Activated naive CD4-positive, alpha-beta T cell (primary cell): ENCODE data around the gene SORBS2.

Experiments used
- DNase-seq, 4 experiments: peaks; one replicate each; lab custom pipeline; 2025; lab: John Stamatoyannopoulos, UW

The SORBS2 gene

GRCh38 chr4:185671066-185671465 lies 140.9 kb downstream of the SORBS2 start:
- no peak for DNase-seq

DNA sequence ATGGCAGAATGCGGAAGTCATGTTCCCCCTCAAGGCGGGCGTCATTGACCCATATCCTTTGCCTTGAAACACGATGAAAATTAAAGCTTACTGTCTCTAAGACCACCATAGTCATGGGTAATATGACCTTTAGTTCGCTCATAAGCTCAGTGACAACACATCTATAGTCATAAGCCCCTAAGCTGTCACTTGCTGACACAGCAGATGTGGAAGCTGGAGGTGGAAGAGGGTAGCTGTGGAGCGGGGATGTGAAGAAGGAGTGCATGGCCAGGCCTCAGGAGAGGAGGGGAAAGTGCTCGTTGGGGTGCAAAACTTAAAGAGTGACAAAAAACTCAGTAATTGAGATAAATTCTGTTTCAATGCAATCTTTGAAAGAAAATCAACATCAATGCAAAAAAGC lies 142.7 kb downstream of the SORBS2 start:
- no peak for DNase-seq

- no peak for DNase-seq
These were observed 145.8 kb downstream of the SORBS2 start for GRCh38 chr4:185666156-185666555.

DNA sequence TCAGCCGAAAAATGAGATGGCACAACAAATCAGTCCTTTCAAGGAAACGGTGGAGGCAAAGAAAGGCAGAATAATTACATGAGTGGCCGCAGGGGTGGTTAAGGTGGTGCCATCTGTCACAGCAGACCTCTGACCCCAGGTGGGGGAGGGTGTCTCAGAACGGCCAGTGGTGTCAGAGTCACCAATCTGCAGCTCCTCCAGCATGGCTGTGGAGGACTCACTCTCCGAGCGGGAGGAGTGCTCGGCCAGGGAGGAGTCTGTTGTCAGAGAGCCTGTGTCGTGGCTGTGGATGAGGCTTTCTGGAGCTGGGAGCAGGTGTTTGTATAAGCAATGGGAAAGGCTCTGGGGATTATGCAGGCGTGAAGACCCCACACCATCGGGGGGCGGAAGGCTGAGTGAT lies 146.3 kb downstream of the SORBS2 start:
- DNase-seq = no peak

DNA sequence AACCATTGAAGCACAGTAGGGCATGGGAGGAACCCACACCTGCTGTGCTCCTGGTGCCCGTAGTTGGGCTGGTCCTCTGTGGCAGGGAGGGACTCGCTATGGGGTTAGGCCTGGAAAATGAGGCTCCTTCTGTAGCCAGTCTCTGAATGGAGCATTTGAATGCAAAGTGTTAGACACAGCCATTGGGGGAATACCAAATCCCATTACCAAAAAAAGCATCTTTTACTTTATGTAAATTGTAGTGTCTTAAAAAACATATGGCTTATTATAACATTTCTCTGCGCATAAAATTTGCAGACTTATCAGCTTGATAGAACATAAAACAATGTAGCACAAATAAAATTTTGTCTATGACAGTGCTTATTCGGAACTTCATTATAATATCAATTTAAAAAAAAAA lies 147.5 kb downstream of the SORBS2 start:
- no peak for DNase-seq

DNA sequence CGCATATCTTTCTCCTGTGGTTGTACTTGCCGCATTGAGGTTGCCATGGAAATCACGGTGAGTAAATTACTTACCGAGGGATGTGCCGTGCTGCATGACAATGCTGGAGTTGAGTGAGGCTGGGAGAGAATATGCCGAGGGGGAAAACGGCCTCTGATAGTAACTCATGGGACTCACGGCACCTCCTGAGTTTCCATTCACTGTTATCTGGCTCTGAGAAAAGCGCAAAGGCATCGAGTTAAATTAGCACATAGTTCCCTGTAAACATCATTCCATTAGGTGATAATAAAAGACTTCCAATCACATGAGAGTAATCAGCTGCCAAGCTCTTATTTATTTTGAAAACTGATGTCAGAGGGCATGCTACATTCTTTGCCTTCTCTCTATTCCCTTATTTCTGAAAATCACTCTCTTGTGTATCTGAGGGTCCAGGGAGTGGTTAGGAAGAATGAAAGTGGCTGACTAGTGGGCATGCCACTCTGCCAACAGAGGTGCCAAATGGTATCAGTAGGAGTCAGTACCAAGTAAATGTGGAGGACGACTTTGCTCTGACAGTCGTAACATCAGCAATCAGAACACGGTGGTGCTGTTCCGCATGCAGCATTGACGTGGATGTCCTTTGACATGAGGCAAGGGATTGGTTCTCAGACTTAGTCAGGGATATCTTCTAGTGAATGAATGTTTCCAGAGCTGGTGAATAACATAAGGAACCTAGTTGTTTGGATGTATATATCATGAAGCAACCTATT lies 149.8 kb downstream of the SORBS2 start:
- no peak for DNase-seq

- DNase-seq = no peak
These were observed 151.7 kb downstream of the SORBS2 start for GRCh38 chr4:185660340-185660739.

DNA sequence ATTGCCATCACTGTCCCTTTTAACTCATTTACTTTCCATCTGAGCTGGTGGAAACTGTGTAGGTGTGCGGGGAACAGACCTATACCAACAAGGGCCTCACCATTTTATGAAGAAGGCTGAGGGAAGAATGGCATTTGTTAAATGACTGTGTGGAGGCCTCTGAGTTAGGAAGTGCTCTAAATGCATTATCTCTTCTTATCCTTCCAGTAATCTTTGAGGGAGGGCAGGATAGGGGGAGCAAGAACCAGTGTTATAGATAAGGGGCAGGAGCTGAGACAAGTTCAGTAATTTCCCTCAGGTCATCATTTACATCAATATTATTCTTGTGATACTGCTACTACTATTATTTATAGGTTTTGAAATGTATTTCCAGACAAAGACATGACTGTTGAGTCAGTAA lies 154.3 kb downstream of the SORBS2 start:
- DNase-seq = no peak

DNA sequence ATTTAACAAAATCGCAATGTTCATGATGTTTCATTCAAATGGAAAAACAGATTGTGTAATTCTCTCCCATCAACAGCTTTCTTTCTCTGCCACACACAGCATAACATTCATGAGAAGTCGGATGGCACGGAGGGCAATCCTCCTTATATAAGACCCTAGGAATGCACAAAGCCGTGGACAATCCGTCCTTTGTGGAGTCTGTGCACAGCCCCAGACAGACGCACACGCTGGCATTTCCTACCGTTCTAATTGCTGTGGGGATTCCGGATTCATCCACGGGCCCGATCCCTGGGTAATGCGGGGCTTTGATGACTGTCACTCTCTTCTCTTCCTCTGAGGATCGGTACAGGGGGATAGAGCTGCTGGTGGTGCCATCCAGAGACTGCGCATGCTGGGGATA lies 154.8 kb downstream of the SORBS2 start:
- DNase-seq = no peak

GRCh38 chr4:185656467-185656931 lies 155.5 kb downstream of the SORBS2 start:
- DNase-seq = no peak

- no peak for DNase-seq
These were observed 156.9 kb downstream of the SORBS2 start for GRCh38 chr4:185654965-185655554.

GRCh38 chr4:185654311-185654710 lies 157.7 kb downstream of the SORBS2 start:
- DNase-seq = no peak

DNA sequence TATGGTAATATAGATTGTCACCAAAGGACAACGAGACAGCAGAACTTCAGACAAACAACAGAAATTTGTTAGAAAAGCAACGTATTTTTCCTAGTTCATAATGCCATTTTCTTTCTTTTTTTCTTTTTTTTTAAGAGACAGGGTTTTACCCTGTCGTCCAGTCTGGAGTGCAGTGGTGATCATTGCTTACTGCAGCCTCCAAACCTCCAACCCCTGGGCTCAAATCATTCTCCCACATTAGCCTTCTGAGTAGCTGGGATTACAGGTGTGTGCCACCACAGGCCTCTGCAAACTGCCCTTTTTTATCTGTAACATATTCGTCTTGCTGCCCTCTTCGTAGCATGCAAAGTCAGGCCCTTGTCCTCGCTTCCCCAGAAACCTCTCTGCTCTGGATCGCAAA lies 160.1 kb downstream of the SORBS2 start:
- no peak for DNase-seq

DNA sequence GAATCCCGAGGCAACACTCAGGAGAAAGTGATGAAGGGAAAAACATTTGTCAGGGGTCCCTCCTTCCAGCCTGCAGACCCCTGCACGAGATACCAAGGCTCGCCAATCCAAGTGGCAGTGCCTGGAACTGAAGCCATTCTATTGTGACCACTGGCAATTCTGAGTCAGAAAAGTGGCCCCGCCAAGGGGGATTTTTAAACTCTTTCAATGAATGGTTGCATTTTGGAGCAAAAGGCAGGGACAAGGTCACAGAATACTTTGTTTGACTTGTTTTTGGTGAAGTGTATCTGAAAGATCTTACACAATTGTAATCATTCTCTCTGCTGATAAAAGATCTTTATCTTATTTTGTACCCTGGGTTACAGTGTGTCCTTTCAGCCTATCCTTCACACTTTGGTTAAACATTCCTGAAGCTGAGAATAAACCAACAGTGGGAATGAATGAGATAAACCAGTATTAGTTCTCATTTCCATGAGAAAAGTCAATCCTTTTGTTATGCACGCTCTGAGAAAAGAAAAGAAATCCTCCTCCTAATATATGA lies 160.8 kb downstream of the SORBS2 start:
- DNase-seq = no peak

DNA sequence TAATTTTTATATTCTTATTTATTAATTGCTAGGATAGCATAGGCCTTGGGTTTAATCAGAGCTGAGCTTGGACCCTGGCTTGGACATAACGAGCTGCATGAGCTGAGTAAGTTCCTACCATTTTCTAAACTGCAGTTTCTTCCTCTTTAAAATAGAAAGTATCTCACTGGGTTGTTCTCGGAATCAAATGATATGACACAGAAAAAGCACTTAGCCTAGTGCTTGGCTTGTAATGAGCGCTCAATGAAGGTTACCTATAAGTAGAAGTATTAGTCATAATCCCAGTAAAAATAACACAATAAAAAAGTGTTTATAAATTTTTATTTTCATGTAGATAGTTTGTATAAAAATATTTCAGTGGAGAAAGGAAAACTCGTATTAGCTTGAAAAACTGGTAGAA lies 163.4 kb downstream of the SORBS2 start:
- no peak for DNase-seq

DNA sequence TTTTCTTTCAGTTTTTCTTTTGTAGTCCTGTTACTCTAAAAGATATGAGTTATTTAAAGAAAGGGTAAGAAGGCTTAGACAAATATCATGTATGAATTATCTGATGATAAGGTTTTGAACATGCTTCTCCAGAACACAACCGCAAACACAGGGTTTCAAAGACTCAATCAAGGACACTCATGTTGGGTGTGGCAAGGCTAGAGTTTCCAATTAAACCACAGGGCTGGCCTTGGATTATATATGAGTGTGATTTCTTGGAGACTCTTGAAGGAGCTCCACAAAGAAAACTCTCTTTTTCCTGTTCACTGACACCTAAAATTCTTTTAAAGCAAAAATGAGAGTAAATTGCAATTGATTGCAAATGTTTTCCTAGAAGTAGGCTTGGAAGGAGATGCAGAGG lies 166.6 kb downstream of the SORBS2 start:
- no peak for DNase-seq

- DNase-seq = no peak
These were observed 167.6 kb downstream of the SORBS2 start for GRCh38 chr4:185644408-185644807.

DNA sequence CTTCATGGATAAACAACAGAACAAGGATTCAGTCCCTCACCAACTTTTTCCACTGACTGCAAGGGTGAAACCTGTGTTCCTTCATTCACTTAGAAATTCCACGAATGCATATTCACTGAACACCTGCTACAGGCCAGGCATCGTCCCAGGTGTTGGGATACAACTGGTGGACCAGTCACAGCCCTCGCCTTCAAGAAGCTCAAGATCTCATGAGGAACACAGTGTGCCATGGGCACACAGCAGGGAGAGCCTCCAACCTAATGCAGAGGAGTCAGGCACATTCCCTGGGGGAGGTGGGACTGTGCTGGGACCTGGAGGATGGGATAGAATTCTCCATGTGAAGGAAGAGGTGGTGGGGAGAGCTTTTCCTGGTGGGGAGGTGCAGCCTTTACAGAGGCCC lies 169.1 kb downstream of the SORBS2 start:
- no peak for DNase-seq

DNA sequence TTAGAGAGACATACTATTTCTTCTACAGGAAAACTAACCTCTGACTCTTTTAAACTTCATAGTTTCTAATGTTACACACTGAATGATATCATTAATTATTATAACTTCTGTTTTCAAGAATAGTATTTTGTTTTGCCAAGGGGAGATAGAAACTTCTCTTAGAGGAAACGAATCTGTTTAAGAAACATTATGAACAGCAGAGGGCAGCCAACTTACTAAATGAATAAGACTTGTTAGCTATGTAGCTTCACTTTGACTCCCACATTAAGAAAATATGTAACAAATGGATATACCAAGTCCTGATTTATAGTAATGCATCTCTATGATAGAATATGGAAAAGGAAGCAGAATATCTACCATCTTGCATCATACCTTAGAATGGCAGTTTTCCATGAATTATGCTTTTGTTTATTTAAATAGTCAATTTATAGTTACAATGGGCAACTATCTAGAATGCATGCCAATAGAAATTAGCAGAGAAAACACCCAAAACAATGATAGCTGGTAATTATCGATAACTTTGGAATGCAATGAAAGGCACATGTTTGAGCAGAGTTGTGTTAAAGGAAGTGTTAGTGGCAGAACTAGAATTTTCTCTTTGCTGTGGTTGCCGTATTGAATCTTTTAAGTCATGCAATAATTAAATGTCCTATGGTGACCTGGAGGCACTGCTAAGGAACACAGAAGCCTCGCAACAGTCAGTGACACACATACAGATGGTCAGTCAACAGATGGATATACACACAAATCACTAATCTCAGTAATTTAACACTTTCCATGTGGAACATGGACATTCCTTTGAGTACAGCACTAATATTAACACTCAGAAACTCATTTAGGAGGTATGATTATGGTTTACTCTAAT lies 171.0 kb downstream of the SORBS2 start:
- no peak for DNase-seq

- DNase-seq = no peak
These were observed 173.3 kb downstream of the SORBS2 start for GRCh38 chr4:185638548-185639301.

GRCh38 chr4:185638093-185638492 lies 173.9 kb downstream of the SORBS2 start:
- DNase-seq = no peak
